Measurements from ENCODE around the gene NID2.

NID2 gene

GRCh38 chr14:52061390-52061789 is 7.5 kb downstream of the NID2 start:
- peaks cover 5 to 9% of the 10 kb centered on the region in 2 experiments for H3K4me1 ChIP-seq (ENCODE audit: control insufficient read depth in 1 of 2, insufficient read depth in 2 of 2, low read length in 2 of 2)
- no peak overlapping the region for H3K27ac ChIP-seq (ENCODE audit: low read depth, low read length)
- no peaks in the 10 kb centered on the region for H3K36me3 ChIP-seq (ENCODE audit: control insufficient read depth in 1 of 2, insufficient read depth in 2 of 2, low read length in 2 of 2)
- H3K4ac ChIP-seq (ENCODE audit: low read depth, low read length): no peak overlapping the region
- no peaks in the 10 kb centered on the region for H3K9me3 ChIP-seq (ENCODE audit: insufficient read depth, low read depth, low read length)
- H3K23ac ChIP-seq (ENCODE audit: low read length): no peak overlapping the region
- H3K79me2 ChIP-seq (ENCODE audit: control insufficient read depth, insufficient read depth, low read length, poor library complexity): no peaks in the 10 kb centered on the region
- H3K4me2 ChIP-seq (ENCODE audit: low read length): no peak overlapping the region
- peaks cover 2% of the 10 kb centered on the region for H3K79me1 ChIP-seq (ENCODE audit: low read length)
- no peaks in the 10 kb centered on the region for H3K27me3 ChIP-seq (ENCODE audit: insufficient read depth, low read length)
- H4K91ac ChIP-seq (ENCODE audit: low read depth, low read length): no peak overlapping the region
- no peak overlapping the region for H2BK120ac ChIP-seq (ENCODE audit: insufficient read depth, low read length, poor library complexity)
- H3K14ac ChIP-seq (ENCODE audit: low read length): no peak overlapping the region
- H3K18ac ChIP-seq (ENCODE audit: low read length): no peak overlapping the region
- no peak overlapping the region for H3K9ac ChIP-seq (ENCODE audit: low read length)
- DNase-seq: no peak
- no peak overlapping the region for H4K12ac ChIP-seq (ENCODE audit: low read depth, low read length)
- H4K8ac ChIP-seq (ENCODE audit: low read depth, low read length): no peak overlapping the region
- WGBS (ENCODE audit: extremely low coverage, insufficient coverage, insufficient read length): no CpG with 5 or more reads among the region's 5 CpGs
- no peak overlapping the region for H3K4me3 ChIP-seq (ENCODE audit: low read depth, low read length)
- H2BK12ac ChIP-seq (ENCODE audit: low read length): no peak overlapping the region
- H2BK5ac ChIP-seq (ENCODE audit: low read depth, low read length, poor library complexity): no peak overlapping the region
- H2AFZ ChIP-seq (ENCODE audit: insufficient read depth, low read length, poor library complexity): no peak overlapping the region
- H2AK5ac ChIP-seq (ENCODE audit: low read length): no peak overlapping the region

GRCh38 chr14:52060080-52060479 is 8.8 kb downstream of the NID2 start:
- Histone ChIP-seq H3K4ac (ENCODE audit: low read depth, low read length) (no peak overlapping the region), H3K4me3 (ENCODE audit: low read depth, low read length) (no peak overlapping the region), H3K27ac (ENCODE audit: low read depth, low read length) (no peak overlapping the region), H2BK5ac (ENCODE audit: low read depth, low read length, poor library complexity) (no peak overlapping the region), H3K14ac (ENCODE audit: low read length) (no peak overlapping the region), H3K36me3 (ENCODE audit: control insufficient read depth in 1 of 2, insufficient read depth in 2 of 2, low read length in 2 of 2) (no peaks in the 10 kb centered on the region), H3K4me2 (ENCODE audit: low read length) (no peak overlapping the region), H2AFZ (ENCODE audit: insufficient read depth, low read length, poor library complexity) (no peak overlapping the region), H3K23ac (ENCODE audit: low read length) (no peak overlapping the region), H2AK5ac (ENCODE audit: low read length) (no peak overlapping the region), H3K9ac (ENCODE audit: low read length) (no peak overlapping the region), H3K79me2 (ENCODE audit: control insufficient read depth, insufficient read depth, low read length, poor library complexity) (no peaks in the 10 kb centered on the region), H3K79me1 (ENCODE audit: low read length) (peaks cover 2% of the 10 kb centered on the region), H3K18ac (ENCODE audit: low read length) (no peak overlapping the region), H3K4me1 (ENCODE audit: control insufficient read depth in 1 of 2, insufficient read depth in 2 of 2, low read length in 2 of 2) (peaks cover 5 to 9% of the 10 kb centered on the region in 2 experiments), H2BK12ac (ENCODE audit: low read length) (no peak overlapping the region), H3K27me3 (ENCODE audit: insufficient read depth, low read length) (no peaks in the 10 kb centered on the region), H3K9me3 (ENCODE audit: insufficient read depth, low read depth, low read length) (no peaks in the 10 kb centered on the region), H4K91ac (ENCODE audit: low read depth, low read length) (no peak overlapping the region), H4K12ac (ENCODE audit: low read depth, low read length) (no peak overlapping the region), H2BK120ac (ENCODE audit: insufficient read depth, low read length, poor library complexity) (no peak overlapping the region), H4K8ac (ENCODE audit: low read depth, low read length) (no peak overlapping the region)
- no CpG with 5 or more reads among the region's 6 CpGs for WGBS (ENCODE audit: extremely low coverage, insufficient coverage, insufficient read length)
- DNase-seq: no peak

GRCh38 chr14:52059649-52060048 is 9.2 kb downstream of the NID2 start:
- DNase-seq: no peak
- Histone ChIP-seq H2BK12ac (ENCODE audit: low read length) (no peak overlapping the region), H3K27ac (ENCODE audit: low read depth, low read length) (no peak overlapping the region), H3K36me3 (ENCODE audit: control insufficient read depth in 1 of 2, insufficient read depth in 2 of 2, low read length in 2 of 2) (no peaks in the 10 kb centered on the region), H3K4ac (ENCODE audit: low read depth, low read length) (no peak overlapping the region), H4K12ac (ENCODE audit: low read depth, low read length) (no peak overlapping the region), H2AK5ac (ENCODE audit: low read length) (no peak overlapping the region), H2BK120ac (ENCODE audit: insufficient read depth, low read length, poor library complexity) (no peak overlapping the region), H2BK5ac (ENCODE audit: low read depth, low read length, poor library complexity) (no peak overlapping the region), H3K79me1 (ENCODE audit: low read length) (peaks cover 2% of the 10 kb centered on the region), H3K4me3 (ENCODE audit: low read depth, low read length) (no peak overlapping the region), H3K23ac (ENCODE audit: low read length) (no peak overlapping the region), H2AFZ (ENCODE audit: insufficient read depth, low read length, poor library complexity) (no peak overlapping the region), H4K91ac (ENCODE audit: low read depth, low read length) (no peak overlapping the region), H3K9ac (ENCODE audit: low read length) (no peak overlapping the region), H3K14ac (ENCODE audit: low read length) (no peak overlapping the region), H4K8ac (ENCODE audit: low read depth, low read length) (no peak overlapping the region), H3K79me2 (ENCODE audit: control insufficient read depth, insufficient read depth, low read length, poor library complexity) (no peaks in the 10 kb centered on the region), H3K4me1 (ENCODE audit: control insufficient read depth in 1 of 2, insufficient read depth in 2 of 2, low read length in 2 of 2) (peaks cover 5 to 9% of the 10 kb centered on the region in 2 experiments), H3K27me3 (ENCODE audit: insufficient read depth, low read length) (no peaks in the 10 kb centered on the region), H3K9me3 (ENCODE audit: insufficient read depth, low read depth, low read length) (no peaks in the 10 kb centered on the region), H3K4me2 (ENCODE audit: low read length) (no peak overlapping the region), H3K18ac (ENCODE audit: low read length) (no peak overlapping the region)

GRCh38 chr14:52058341-52058740 is 10.5 kb downstream of the NID2 start:
- Histone ChIP-seq H2AK5ac (ENCODE audit: low read length) (no peak overlapping the region), H4K12ac (ENCODE audit: low read depth, low read length) (no peak overlapping the region), H3K27me3 (ENCODE audit: insufficient read depth, low read length) (no peaks in the 10 kb centered on the region), H3K4me3 (ENCODE audit: low read depth, low read length) (no peak overlapping the region), H3K14ac (ENCODE audit: low read length) (no peak overlapping the region), H3K79me2 (ENCODE audit: control insufficient read depth, insufficient read depth, low read length, poor library complexity) (no peaks in the 10 kb centered on the region), H3K27ac (ENCODE audit: low read depth, low read length) (no peak overlapping the region), H3K23ac (ENCODE audit: low read length) (no peak overlapping the region), H3K79me1 (ENCODE audit: low read length) (no peaks in the 10 kb centered on the region), H3K9me3 (ENCODE audit: insufficient read depth, low read depth, low read length) (no peaks in the 10 kb centered on the region), H3K9ac (ENCODE audit: low read length) (no peak overlapping the region), H3K4me2 (ENCODE audit: low read length) (no peak overlapping the region), H3K4me1 (ENCODE audit: control insufficient read depth in 1 of 2, insufficient read depth in 2 of 2, low read length in 2 of 2) (peaks cover 3 to 7% of the 10 kb centered on the region in 2 experiments), H4K8ac (ENCODE audit: low read depth, low read length) (no peak overlapping the region), H2BK12ac (ENCODE audit: low read length) (no peak overlapping the region), H2BK5ac (ENCODE audit: low read depth, low read length, poor library complexity) (no peak overlapping the region), H3K18ac (ENCODE audit: low read length) (no peak overlapping the region), H4K91ac (ENCODE audit: low read depth, low read length) (no peak overlapping the region), H3K36me3 (ENCODE audit: control insufficient read depth in 1 of 2, insufficient read depth in 2 of 2, low read length in 2 of 2) (no peaks in the 10 kb centered on the region), H2AFZ (ENCODE audit: insufficient read depth, low read length, poor library complexity) (no peak overlapping the region), H3K4ac (ENCODE audit: low read depth, low read length) (no peak overlapping the region), H2BK120ac (ENCODE audit: insufficient read depth, low read length, poor library complexity) (no peak overlapping the region)
- no CpG with 5 or more reads among the region's 3 CpGs for WGBS (ENCODE audit: extremely low coverage, insufficient coverage, insufficient read length)
- DNase-seq: no peak
